H9 (cell line): ENCODE measurements around the gene AHCY. TPM values are rescaled to one million over a fixed set of nuclear protein-coding genes. Genes with fewer than 3 reads are reported as not detected.

Experiments
- DNase-seq: peaks from one replicate; pipeline ENCODE4 v3.0.0-alpha.2; 2017
- H2AFZ ChIP-seq: one replicate; pipeline ENCODE4 v1.6.1; 2013; ENCODE audit warnings: mild to moderate bottlenecking, low read length, control low read depth, moderate library complexity
- H2AK5ac ChIP-seq: 2 replicates; pipeline ENCODE4 v1.6.1; 2013; ENCODE audit warnings: low read length, control low read depth, mixed read lengths; ENCODE audit not compliant: insufficient read length
- H2BK120ac ChIP-seq: one replicate; pipeline ENCODE4 v1.6.1; 2013; ENCODE audit warnings: low read depth, mild to moderate bottlenecking, low read length, control low read depth, inconsistent platforms; ENCODE audit not compliant: poor library complexity, severe bottlenecking
- H2BK12ac ChIP-seq: 2 replicates; pipeline ENCODE4 v1.6.1; 2013; ENCODE audit warnings: low read length, control low read depth, mixed read lengths, low read depth; ENCODE audit not compliant: insufficient read length
- H2BK15ac ChIP-seq: 2 replicates; pipeline ENCODE4 v1.6.1; 2013; ENCODE audit warnings: low read depth, low read length, control low read depth
- H2BK20ac ChIP-seq: one replicate; pipeline ENCODE4 v1.6.1; 2013; ENCODE audit warnings: low read depth, mild to moderate bottlenecking, low read length, control low read depth, inconsistent platforms; ENCODE audit not compliant: poor library complexity, severe bottlenecking
- H2BK5ac ChIP-seq: 2 replicates; pipeline ENCODE4 v1.6.1; 2013; ENCODE audit warnings: low read length, control low read depth, mixed read lengths; ENCODE audit not compliant: insufficient read length
- H3K14ac ChIP-seq: 2 replicates; pipeline ENCODE4 v1.6.1; 2013; ENCODE audit warnings: low read length, control low read depth; ENCODE audit not compliant: insufficient read depth
- H3K18ac ChIP-seq: 2 replicates; pipeline ENCODE4 v1.6.1; 2013; ENCODE audit warnings: low read depth, mild to moderate bottlenecking, mixed read lengths, low read length, control low read depth; ENCODE audit not compliant: insufficient read length
- H3K23ac ChIP-seq: 2 replicates; pipeline ENCODE4 v1.6.1; 2013; ENCODE audit warnings: low read length, control low read depth, mixed read lengths, low read depth; ENCODE audit not compliant: insufficient read length
- H3K23me2 ChIP-seq: 2 replicates; pipeline ENCODE4 v1.6.1; 2013; ENCODE audit warnings: low read depth, mild to moderate bottlenecking, mixed read lengths, low read length, control low read depth; ENCODE audit not compliant: insufficient read length, poor library complexity, severe bottlenecking
- H3K27ac ChIP-seq: 2 replicates; pipeline ENCODE4 v1.5.1; 2013; ENCODE audit warnings: low read length, control low read depth, mixed read lengths, low read depth; ENCODE audit not compliant: insufficient read length
- H3K27me3 ChIP-seq: 2 replicates; pipeline ENCODE4 v1.6.1; 2013; ENCODE audit warnings: low read length, control low read depth, inconsistent platforms; ENCODE audit not compliant: insufficient read depth
- H3K4ac ChIP-seq: 2 replicates; pipeline ENCODE4 v1.6.1; 2013; ENCODE audit warnings: low read depth, mild to moderate bottlenecking, control low read depth, inconsistent platforms, low read length, moderate library complexity
- H3K4me1 ChIP-seq: 2 replicates; pipeline ENCODE4 v1.6.1; 2013; ENCODE audit warnings: low read length, control low read depth, inconsistent platforms; ENCODE audit not compliant: insufficient read depth
- H3K4me2 ChIP-seq: 2 replicates; pipeline ENCODE4 v1.6.1; 2013; ENCODE audit warnings: low read length, control low read depth, mixed read lengths; ENCODE audit not compliant: insufficient read length, insufficient read depth
- H3K56ac ChIP-seq: 2 replicates; pipeline ENCODE4 v1.6.1; 2013; ENCODE audit warnings: low read depth, mild to moderate bottlenecking, mixed read lengths, low read length, control low read depth; ENCODE audit not compliant: insufficient read length
- H3K79me1 ChIP-seq: 2 replicates; pipeline ENCODE4 v1.6.1; 2013; ENCODE audit warnings: low read depth, mild to moderate bottlenecking, moderate library complexity, low read length, control low read depth, inconsistent platforms; ENCODE audit not compliant: insufficient read depth, poor library complexity, severe bottlenecking
- H3K79me2 ChIP-seq: 2 replicates; pipeline ENCODE4 v1.6.1; 2013; ENCODE audit warnings: low read length, control low read depth, inconsistent platforms; ENCODE audit not compliant: insufficient read depth
- H3K9ac ChIP-seq: 2 replicates; pipeline ENCODE4 v1.6.1; 2013; ENCODE audit warnings: low read length, control low read depth, mixed read lengths; ENCODE audit not compliant: insufficient read length; ENCODE audit errors: extremely low read depth
- H3K9me3 ChIP-seq: one replicate; pipeline ENCODE4 v1.6.1; 2013; ENCODE audit warnings: low read depth, low read length, inconsistent platforms; ENCODE audit not compliant: control insufficient read depth
- H3T11ph ChIP-seq: one replicate; pipeline ENCODE4 v1.6.1; 2013; ENCODE audit warnings: mild to moderate bottlenecking, low read length, control low read depth, inconsistent platforms
- H4K20me1 ChIP-seq: one replicate; pipeline ENCODE4 v1.6.1; 2013; ENCODE audit not compliant: control insufficient read depth, insufficient read length, insufficient read depth
- H4K5ac ChIP-seq: 2 replicates; pipeline ENCODE4 v1.6.1; 2013; ENCODE audit warnings: low read depth, mild to moderate bottlenecking, mixed read lengths, low read length, control low read depth; ENCODE audit not compliant: insufficient read length
- H4K8ac ChIP-seq: replicated peaks from 2 replicates; pipeline ENCODE4 v1.6.1; 2013; ENCODE audit warnings: low read length, control low read depth, mixed read lengths, low read depth; ENCODE audit not compliant: insufficient read length
- H4K91ac ChIP-seq: 2 replicates; pipeline ENCODE4 v1.6.1; 2013; ENCODE audit warnings: low read depth, mild to moderate bottlenecking, moderate library complexity, mixed read lengths, low read length, control low read depth; ENCODE audit not compliant: insufficient read length
- H3K27ac Mint-ChIP-seq, 3 experiments: 2 replicates in 2 of 3; 3 replicates in 1 of 3; pipeline ENCODE4 v1.8.0; 2020 to 2021; ENCODE audit warnings: mixed read lengths in 3 of 3, mild to moderate bottlenecking in 1 of 3, moderate library complexity in 1 of 3
- H3K27me3 Mint-ChIP-seq: 2 replicates; pipeline ENCODE4 v1.8.0; 2021; ENCODE audit warnings: low read depth, mild to moderate bottlenecking, moderate library complexity, mixed read lengths
- H3K36me3 Mint-ChIP-seq, 3 experiments: 2 replicates in 2 of 3; 3 replicates in 1 of 3; pipeline ENCODE4 v1.8.0; 2020 to 2021; ENCODE audit warnings: low read depth in 3 of 3, mixed read lengths in 3 of 3; ENCODE audit not compliant: insufficient read depth in 1 of 3
- H3K4me1 Mint-ChIP-seq, 2 experiments: 2 replicates each; pipeline ENCODE4 v1.8.0; 2020; ENCODE audit warnings: mixed read lengths in 2 of 2
- H3K4me3 Mint-ChIP-seq, 2 experiments: 2 replicates in 1 of 2; 3 replicates in 1 of 2; pipeline ENCODE4 v1.8.0; 2020 to 2021; ENCODE audit warnings: mild to moderate bottlenecking in 2 of 2, mixed read lengths in 2 of 2, moderate library complexity in 1 of 2
- H3K9me3 Mint-ChIP-seq, 2 experiments: 2 replicates in 1 of 2; 3 replicates in 1 of 2; pipeline ENCODE4 v1.8.0; 2020; ENCODE audit warnings: mild to moderate bottlenecking in 2 of 2, mixed read lengths in 2 of 2, moderate library complexity in 1 of 2
- CTCF ChIP-seq: fragments of 200-600 bp; sonication (generic); conservative IDR thresholded peaks from 3 replicates; pipeline ENCODE4 v1.8.0; 2021; ENCODE audit warnings: antibody characterized with exemption, mild to moderate bottlenecking
- WGBS: extraction: QIAGEN DNeasy Blood & Tissue Kit; methylation state at CpG from one replicate; pipeline ENCODE4 v1.1.7; 2013; ENCODE audit warnings: missing lambda C conversion rate, low lambda C conversion rate, mixed read lengths; ENCODE audit not compliant: insufficient read length; ENCODE audit errors: extremely low coverage; 5-methylcytosine and 5-hydroxymethylcytosine counted together
- total RNA-seq: library from RNA; stranded (reverse); gene quantifications from 2 replicates; pipeline ENCODE4 v1.2.1, GENCODE V29; 2021

The AHCY gene
- total RNA-seq, 1 experiment from 2014 or later: 461 TPM

GRCh38 chr20:34334654-34335407 is 31.7 kb upstream of the AHCY start:
- no peak overlapping the region for H2AFZ ChIP-seq
- no peak overlapping the region for H3K23ac ChIP-seq
- H3K27ac Mint-ChIP-seq: peak overlapping the region in 2 of 3 experiments; percentile 9 to 49; a peak in 2 of 7 replicates
- H2BK120ac ChIP-seq: no peak overlapping the region
- no peak overlapping the region for H3K56ac ChIP-seq
- no peak overlapping the region for H4K91ac ChIP-seq
- no peak overlapping the region for H3K9ac ChIP-seq
- no peaks in the 10 kb centered on the region for H3K27me3 ChIP-seq
- no CpG with 5 or more reads among the region's 5 CpGs for WGBS
- H3K27ac ChIP-seq: no peak overlapping the region
- no peaks in the 10 kb centered on the region for H3K79me2 ChIP-seq
- H2BK15ac ChIP-seq: no peak overlapping the region
- no peaks in the 10 kb centered on the region for H4K20me1 ChIP-seq
- H3K4me1 ChIP-seq: no peaks in the 10 kb centered on the region
- TF ChIP-seq CTCF: no peak
- H3K4ac ChIP-seq: no peak overlapping the region
- no peak overlapping the region for H2BK5ac ChIP-seq
- no peaks in the 10 kb centered on the region for H3K23me2 ChIP-seq
- no peaks in the 10 kb centered on the region for H3K27me3 Mint-ChIP-seq
- no peak overlapping the region for H3K4me2 ChIP-seq
- no peaks in the 10 kb centered on the region for H3K79me1 ChIP-seq
- no peak overlapping the region for H3T11ph ChIP-seq
- peaks cover 10 to 23% of the 10 kb centered on the region in 2 experiments for H3K4me1 Mint-ChIP-seq
- no peak overlapping the region for H2BK12ac ChIP-seq
- H3K9me3 Mint-ChIP-seq: no peaks in the 10 kb centered on the region
- no peak overlapping the region for H2AK5ac ChIP-seq
- no peak overlapping the region for H4K8ac ChIP-seq
- no peak overlapping the region for H3K4me3 Mint-ChIP-seq
- no peak overlapping the region for H2BK20ac ChIP-seq
- H4K5ac ChIP-seq: no peak overlapping the region
- no peaks in the 10 kb centered on the region for H3K36me3 Mint-ChIP-seq
- DNase-seq: no peak
- H3K9me3 ChIP-seq: no peaks in the 10 kb centered on the region
- no peak overlapping the region for H3K18ac ChIP-seq
- H3K14ac ChIP-seq: no peak overlapping the region
